Fibroblast of lung (primary cell): ENCODE data around the gene FOXD1. TPM values are rescaled to one million over a fixed set of nuclear protein-coding genes. Genes with fewer than 3 reads are reported as not detected.

ENCODE experiments used
- DNase-seq, 2 donors: peaks; one replicate each; pipeline versions ENCODE4 v3.0.0 to v3.0.0-alpha.2; 2010; ENCODE audit warnings: low read depth in 2 of 2
- H2AFZ ChIP-seq: 2 replicates; pipeline ENCODE4 v1.5.1; 2012; ENCODE audit warnings: low read length, control low read depth, inconsistent platforms
- H3K27ac ChIP-seq: 2 replicates; pipeline ENCODE4 v1.5.1; 2011; ENCODE audit warnings: low read length, control low read depth; ENCODE audit not compliant: insufficient read depth
- H3K27me3 ChIP-seq: 2 replicates; pipeline ENCODE4 v1.5.1; 2011; ENCODE audit warnings: mild to moderate bottlenecking, low read length; ENCODE audit not compliant: control insufficient read depth, insufficient read depth
- H3K36me3 ChIP-seq: 2 replicates; pipeline ENCODE4 v1.5.1; 2011; ENCODE audit warnings: low read length; ENCODE audit not compliant: control insufficient read depth, insufficient read depth
- H3K4me1 ChIP-seq: 2 replicates; pipeline ENCODE4 v1.5.1; 2011; ENCODE audit warnings: low read length; ENCODE audit not compliant: control insufficient read depth, insufficient read depth; ENCODE audit errors: extremely low read depth
- H3K4me2 ChIP-seq: 2 replicates; pipeline ENCODE4 v1.5.1; 2011; ENCODE audit warnings: low read length, control low read depth; ENCODE audit not compliant: insufficient read depth; ENCODE audit errors: extremely low read depth
- H3K4me3 ChIP-seq, 4 experiments: fragments of 200-600 bp in 1 of 4; sonication (generic) in 1 of 4; replicated peaks in 1 of 4; 2 replicates each; pipeline ENCODE4 v1.5.1; 2011 to 2016; ENCODE audit warnings: low read length in 4 of 4, low read depth in 3 of 4, mild to moderate bottlenecking in 3 of 4, control low read depth in 2 of 4, inconsistent platforms in 1 of 4, mixed read lengths in 1 of 4; ENCODE audit not compliant: insufficient read depth in 1 of 4; ENCODE audit errors: control extremely low read depth in 1 of 4
- H3K79me2 ChIP-seq: 2 replicates; pipeline ENCODE4 v1.5.1; 2012; ENCODE audit warnings: mild to moderate bottlenecking, low read length, inconsistent platforms; ENCODE audit not compliant: control insufficient read depth, insufficient read depth
- H3K9ac ChIP-seq: 2 replicates; pipeline ENCODE4 v1.5.1; 2011; ENCODE audit warnings: mild to moderate bottlenecking, low read length, control low read depth; ENCODE audit not compliant: insufficient read depth
- H3K9me3 ChIP-seq: 2 replicates; pipeline ENCODE4 v1.5.1; 2012; ENCODE audit warnings: low read depth, low read length; ENCODE audit not compliant: control insufficient read depth, insufficient read depth
- H4K20me1 ChIP-seq: 2 replicates; pipeline ENCODE4 v1.5.1; 2011; ENCODE audit warnings: low read length; ENCODE audit not compliant: control insufficient read depth, insufficient read depth; ENCODE audit errors: extremely low read depth
- CTCF ChIP-seq, 2 donors: IDR thresholded peaks in 1 of 2; conservative IDR thresholded peaks in 1 of 2; 1 replicate in 1 of 2; 2 replicates in 1 of 2; pipeline ENCODE4 v1.5.1; 2011 to 2012; ENCODE audit warnings: low read length in 2 of 2, control low read depth in 1 of 2, inconsistent platforms in 1 of 2, low read depth in 1 of 2, mild to moderate bottlenecking in 1 of 2
- EZH2 ChIP-seq: IDR thresholded peaks from 2 replicates; pipeline ENCODE4 v1.5.1; 2012; ENCODE audit warnings: low read length, control low read depth, mild to moderate bottlenecking; ENCODE audit errors: missing control alignments
- polyA plus RNA-seq, 2 donors: library from polyadenylated mRNA; depleted of rRNA in 1 of 2; stranded (reverse) in 1 of 2; unstranded in 1 of 2; fragments of >200 nt; gene quantifications; 2 replicates each; pipeline ENCODE4 v1.2.1, GENCODE V29; 2011 to 2012; ENCODE audit warnings: missing spikeins in 1 of 2
- total RNA-seq: library from RNA; depleted of rRNA; stranded (reverse); fragments of >200 nt; gene quantifications from 2 replicates; pipeline ENCODE4 v1.2.1, GENCODE V29; 2014

Gene FOXD1
- total and polyA plus RNA-seq, 2 donors (not counting 1 experiment from before 2014, with no cell fraction given) = 1.5 to 8.7 TPM

- Histone ChIP-seq H3K4me3 (no peak overlapping the region), H3K27ac (no peak overlapping the region), H3K36me3 (no peaks in the 10 kb centered on the region), H3K79me2 (no peaks in the 10 kb centered on the region), H2AFZ (no peak overlapping the region), H3K4me1 (peaks cover 2% of the 10 kb centered on the region), H3K9me3 (no peaks in the 10 kb centered on the region), H3K4me2 (no peak overlapping the region), H3K9ac (no peak overlapping the region), H4K20me1 (no peaks in the 10 kb centered on the region), H3K27me3 (peaks cover 3% of the 10 kb centered on the region)
- DNase-seq = peak; percentile 59 to 83
- no peak for TF ChIP-seq CTCF (conservative IDR thresholded peaks at IDR 0.05 in 1 of 2, IDR thresholded peaks at IDR 0.05 in 1 of 2; ENCODE audit: low read depth in 1 of 2, low read length in 2 of 2)
- TF ChIP-seq EZH2 = no peak
Observed at GRCh38 chr5:73417303-73418034, 31.1 kb downstream of the FOXD1 start.

GRCh38 chr5:73415617-73416016, 33.0 kb downstream of the FOXD1 start:
- Histone ChIP-seq H3K27me3 (peaks cover 3% of the 10 kb centered on the region), H2AFZ (no peak overlapping the region), H3K4me1 (peaks cover 4% of the 10 kb centered on the region), H3K36me3 (no peaks in the 10 kb centered on the region), H3K4me2 (no peak overlapping the region), H3K79me2 (no peaks in the 10 kb centered on the region), H3K27ac (no peak overlapping the region), H3K9ac (no peak overlapping the region), H3K4me3 (no peak overlapping the region), H3K9me3 (no peaks in the 10 kb centered on the region), H4K20me1 (no peaks in the 10 kb centered on the region)
- TF ChIP-seq EZH2 (no peak), CTCF (conservative IDR thresholded peaks at IDR 0.05 in 1 of 2, IDR thresholded peaks at IDR 0.05 in 1 of 2; ENCODE audit: low read depth in 1 of 2, low read length in 2 of 2) (no peak)
- no peak for DNase-seq

GRCh38 chr5:73415171-73415570, 33.4 kb downstream of the FOXD1 start:
- Histone ChIP-seq H3K4me3 (no peak overlapping the region), H4K20me1 (no peaks in the 10 kb centered on the region), H3K4me2 (no peak overlapping the region), H3K4me1 (peaks cover 4% of the 10 kb centered on the region), H3K27me3 (peaks cover 3% of the 10 kb centered on the region), H3K27ac (no peak overlapping the region), H2AFZ (no peak overlapping the region), H3K79me2 (no peaks in the 10 kb centered on the region), H3K36me3 (no peaks in the 10 kb centered on the region), H3K9me3 (no peaks in the 10 kb centered on the region), H3K9ac (no peak overlapping the region)
- TF ChIP-seq EZH2 = no peak
- no peak for TF ChIP-seq CTCF (conservative IDR thresholded peaks at IDR 0.05 in 1 of 2, IDR thresholded peaks at IDR 0.05 in 1 of 2; ENCODE audit: low read depth in 1 of 2, low read length in 2 of 2)
- no peak for DNase-seq
